Transverse colon (tissue), 4 donors: ENCODE data around the gene ATOH8. TPM values are rescaled to one million over a fixed set of nuclear protein-coding genes. Genes with fewer than 3 reads are reported as not detected.
A peak's percentile ranks its signal among the peaks of the same experiment; 100 is the strongest.

Source experiments
- DNase-seq: peaks from one replicate; pipeline ENCODE4 v3.0.0-alpha.2; 2019
- H3K27ac ChIP-seq, 4 donors: fragments of 200-600 bp; sonication (generic); 2 replicates each; pipeline ENCODE4 v1.5.1; 2016 to 2018; ENCODE audit warnings: inconsistent platforms in 4 of 4
- H3K27me3 ChIP-seq: fragments of 200-600 bp; sonication (generic); 2 replicates; pipeline ENCODE4 v1.5.1; 2017; ENCODE audit warnings: inconsistent platforms
- H3K36me3 ChIP-seq, 4 donors: fragments of 200-600 bp; sonication (generic); 2 replicates each; pipeline ENCODE4 v1.5.1; 2017 to 2019; ENCODE audit warnings: inconsistent platforms in 4 of 4
- H3K4me1 ChIP-seq, 4 donors: fragments of 200-600 bp; sonication (generic); 2 replicates each; pipeline ENCODE4 v1.5.1; 2017 to 2020; ENCODE audit warnings: inconsistent platforms in 4 of 4
- H3K4me3 ChIP-seq, 4 donors: fragments of 200-600 bp; sonication (generic); 1 replicate in 1 of 4; 2 replicates in 3 of 4; pipeline versions ENCODE4 v1.5.1 to v1.6.1; 2017 to 2019; ENCODE audit warnings: inconsistent platforms in 4 of 4
- H3K9me3 ChIP-seq, 2 donors: fragments of 200-600 bp; sonication (generic); 2 replicates each; pipeline ENCODE4 v1.5.1; 2017 to 2019; ENCODE audit warnings: inconsistent platforms in 2 of 2
- CTCF ChIP-seq, 5 experiments: fragments of 200-600 bp in 3 of 5; fragments of 450-650 bp in 2 of 5; sonication (generic) in 3 of 5; IDR thresholded peaks; 1 replicate in 2 of 5; 2 replicates in 3 of 5; pipeline ENCODE4 v1.5.1; 2016 to 2017; ENCODE audit warnings: antibody characterized with exemption in 5 of 5, inconsistent platforms in 3 of 5, mild to moderate bottlenecking in 2 of 5, moderate library complexity in 1 of 5
- EP300 ChIP-seq: sonication (generic); formaldehyde crosslinking; IDR thresholded peaks from one replicate; pipeline ENCODE4 v1.6.1; 2017; ENCODE audit warnings: antibody characterized with exemption, low read depth
- POLR2A ChIP-seq: fragments of 450-650 bp; IDR thresholded peaks from one replicate; pipeline ENCODE4 v1.6.1; 2016; ENCODE audit warnings: antibody characterized with exemption, mild to moderate bottlenecking, moderate library complexity
- POLR2AphosphoS5 ChIP-seq, 3 donors: sonication (generic); formaldehyde crosslinking; IDR thresholded peaks; one replicate each; pipeline ENCODE4 v1.6.1; 2016; ENCODE audit warnings: antibody characterized with exemption in 3 of 3
- WGBS, 2 donors: methylation state at CpG; one replicate each; pipeline ENCODE4 v1.1.5; 2018; ENCODE audit warnings: low coverage in 1 of 2; 5-methylcytosine and 5-hydroxymethylcytosine counted together
- in situ Hi-C, 4 donors: fragments of 200-750 bp; cut with MboI; loops; one replicate each; pipeline versions ENCODE4 v1.15.0 to v1.15.1; 2017; ENCODE audit warnings: low sequenced_read_pairs in 3 of 4, low pct_ligation_motif_present in 1 of 4, low pct_unique_long_range_greater_than_20kb in 1 of 4
- intact Hi-C: fragments of 100-400 bp; cut with DNase I; formaldehyde crosslinking; loops from one replicate; pipeline ENCODE4 v1.15.1; 2023; ENCODE audit warnings: low total_unique reads
- total RNA-seq, 4 donors: library from RNA; depleted of rRNA; stranded (reverse); fragments of >200 nt; gene quantifications; one replicate each; pipeline ENCODE4 v1.1.0, GENCODE V29; 2016

Gene ATOH8
- total RNA-seq, 4 donors from 2014 or later = 7.4 to 32.6 (median 14.4) TPM

- no peaks in the 10 kb centered on the region for H3K36me3 ChIP-seq
- no peak overlapping the region for H3K4me3 ChIP-seq
- in situ Hi-C loops (no loop called here), intact Hi-C loops (loop anchor here (5.0 kb wide), 1 partner anchor 46 kb away; the partner anchor contains the start of gene ATOH8)
- TF ChIP-seq CTCF (IDR thresholded peaks at IDR 0.05) (peak in 4 of 5 experiments; percentile 26 to 46 (median 35)), POLR2AphosphoS5 (IDR thresholded peaks at IDR 0.05) (no peak), POLR2A (no peak)
- H3K9me3 ChIP-seq = no peaks in the 10 kb centered on the region
- H3K4me1 ChIP-seq = peaks cover 6 to 24% (median 13%) of the 10 kb centered on the region in 4 donors
- no peak overlapping the region for H3K27ac ChIP-seq
- no peaks in the 10 kb centered on the region for H3K27me3 ChIP-seq
- DNase-seq = peak; percentile 8
- WGBS, 2 donors = 77% methylated on average over 6 of the region's 6 CpGs; no CpG with 5 or more reads in 1 of the 2 donors
Observed at GRCh38 chr2:85797921-85798320, 44.1 kb downstream of the ATOH8 start.

DNA sequence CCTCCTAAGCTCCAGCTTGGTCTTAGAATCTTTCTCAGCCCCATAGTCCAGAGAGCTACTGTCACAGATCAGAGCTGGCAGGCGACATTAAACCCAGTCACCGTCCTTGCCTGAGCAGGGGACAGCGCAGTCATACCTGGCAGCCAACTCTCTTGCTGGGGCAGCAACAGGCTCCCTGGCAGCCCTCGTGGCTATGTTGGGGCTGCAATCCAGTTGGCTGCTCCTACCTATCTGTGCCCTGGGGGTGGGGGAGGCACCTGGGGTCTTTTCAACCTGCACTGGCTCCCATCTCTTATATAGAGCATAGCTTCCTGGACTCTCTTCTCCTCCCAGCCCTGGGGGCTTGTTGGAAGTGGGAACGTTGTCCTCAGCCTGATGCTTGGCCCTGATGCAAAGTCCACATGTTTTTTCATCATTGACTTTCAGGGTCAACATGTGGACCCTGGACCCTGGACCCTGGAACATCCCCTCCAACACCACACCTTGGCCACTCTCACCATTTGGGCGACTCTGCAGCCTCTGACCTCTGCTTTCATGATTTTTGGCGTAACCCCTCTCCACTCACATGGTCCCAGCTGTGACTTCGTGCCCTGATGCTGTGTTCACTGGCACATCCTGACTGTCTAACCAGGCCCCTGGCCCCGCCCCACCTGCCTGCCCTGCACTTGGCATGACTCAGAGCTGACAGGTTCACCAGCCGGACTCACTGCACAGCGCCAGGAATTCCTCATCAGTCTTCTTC lies 45.6 kb downstream of the ATOH8 start:
- Histone ChIP-seq H3K27me3 (no peaks in the 10 kb centered on the region), H3K9me3 (no peaks in the 10 kb centered on the region), H3K27ac (no peak overlapping the region), H3K4me3 (no peak overlapping the region), H3K36me3 (no peaks in the 10 kb centered on the region), H3K4me1 (peaks cover 4 to 18% (median 12%) of the 10 kb centered on the region in 4 donors)
- TF ChIP-seq EP300 (no peak), CTCF (IDR thresholded peaks at IDR 0.05) (no peak)
- in situ Hi-C loops (no loop called here), intact Hi-C loops (loop anchor here (5.0 kb wide), 1 partner anchor 47 kb away; the partner anchor contains the start of gene ATOH8)
- WGBS, 2 donors = 66 to 67% methylated on average over 6 to 11 of the region's 11 CpGs
- DNase-seq = peak; percentile 12

GRCh38 chr2:85800586-85800985 lies 46.8 kb downstream of the ATOH8 start:
- in situ Hi-C loops = loop anchor here in 2 of 4 donors (25.0 kb wide), 1 partner anchor 163 kb away; no protein-coding TSS in a partner anchor
- Histone ChIP-seq H3K27ac (no peak overlapping the region), H3K27me3 (no peaks in the 10 kb centered on the region), H3K4me3 (no peak overlapping the region), H3K4me1 (peaks cover 4 to 12% (median 12%) of the 10 kb centered on the region in 4 donors), H3K9me3 (no peaks in the 10 kb centered on the region), H3K36me3 (no peaks in the 10 kb centered on the region)
- peak; percentile 1 for DNase-seq
- 90% methylated on average over 3 of the region's 3 CpGs; no CpG with 5 or more reads in 1 of the 2 donors for WGBS, 2 donors
- no peak for TF ChIP-seq EP300
- no peak for TF ChIP-seq POLR2AphosphoS5 (IDR thresholded peaks at IDR 0.05)
- TF ChIP-seq CTCF (IDR thresholded peaks at IDR 0.05) = no peak
- TF ChIP-seq POLR2A = no peak
- intact Hi-C loops = no loop called here

- H3K9me3 ChIP-seq = no peaks in the 10 kb centered on the region
- H3K27ac ChIP-seq = no peak overlapping the region
- intact Hi-C loops = no loop called here
- in situ Hi-C loops = loop anchor here in 2 of 4 donors (25.0 kb wide), 1 partner anchor 165 kb away; no protein-coding TSS in a partner anchor
- H3K4me1 ChIP-seq = peaks cover 0 to 9% (median 0%) of the 10 kb centered on the region in 4 donors
- H3K4me3 ChIP-seq = no peak overlapping the region
- H3K27me3 ChIP-seq = no peaks in the 10 kb centered on the region
- H3K36me3 ChIP-seq = no peaks in the 10 kb centered on the region
- DNase-seq = peak; percentile 1
- TF ChIP-seq POLR2A = no peak
- no peak for TF ChIP-seq EP300
- no peak for TF ChIP-seq CTCF (IDR thresholded peaks at IDR 0.05)
- no peak for TF ChIP-seq POLR2AphosphoS5 (IDR thresholded peaks at IDR 0.05)
- WGBS, 2 donors = 77% methylated on average over 5 of the region's 5 CpGs; no CpG with 5 or more reads in 1 of the 2 donors
Observed at GRCh38 chr2:85801871-85802270, 48.1 kb downstream of the ATOH8 start.
